Tibial nerve (tissue), 4 donors: Measurements from ENCODE around the gene SH3RF2.

Experiments used
- EP300 ChIP-seq, 2 donors: sonication (generic); formaldehyde crosslinking; IDR thresholded peaks; one replicate each; pipeline ENCODE4 v1.6.1; 2017; ENCODE audit warnings: antibody characterized with exemption in 2 of 2, mild to moderate bottlenecking in 1 of 2
- POLR2A ChIP-seq, 2 donors: fragments of 450-650 bp; IDR thresholded peaks; one replicate each; pipeline ENCODE4 v1.6.1; 2017; ENCODE audit warnings: antibody characterized with exemption in 2 of 2, mild to moderate bottlenecking in 2 of 2, moderate library complexity in 2 of 2
- TF ChIP-seq, protein P1 (sequence below), 5 experiments: fragments of 200-600 bp in 3 of 5; fragments of 450-650 bp in 2 of 5; sonication (generic) in 3 of 5; IDR thresholded peaks; one replicate each; pipeline ENCODE4 v1.5.1; 2016 to 2019; ENCODE audit warnings: antibody characterized with exemption in 5 of 5, mild to moderate bottlenecking in 3 of 5, moderate library complexity in 2 of 5

- TF ChIP-seq, protein P1, sequence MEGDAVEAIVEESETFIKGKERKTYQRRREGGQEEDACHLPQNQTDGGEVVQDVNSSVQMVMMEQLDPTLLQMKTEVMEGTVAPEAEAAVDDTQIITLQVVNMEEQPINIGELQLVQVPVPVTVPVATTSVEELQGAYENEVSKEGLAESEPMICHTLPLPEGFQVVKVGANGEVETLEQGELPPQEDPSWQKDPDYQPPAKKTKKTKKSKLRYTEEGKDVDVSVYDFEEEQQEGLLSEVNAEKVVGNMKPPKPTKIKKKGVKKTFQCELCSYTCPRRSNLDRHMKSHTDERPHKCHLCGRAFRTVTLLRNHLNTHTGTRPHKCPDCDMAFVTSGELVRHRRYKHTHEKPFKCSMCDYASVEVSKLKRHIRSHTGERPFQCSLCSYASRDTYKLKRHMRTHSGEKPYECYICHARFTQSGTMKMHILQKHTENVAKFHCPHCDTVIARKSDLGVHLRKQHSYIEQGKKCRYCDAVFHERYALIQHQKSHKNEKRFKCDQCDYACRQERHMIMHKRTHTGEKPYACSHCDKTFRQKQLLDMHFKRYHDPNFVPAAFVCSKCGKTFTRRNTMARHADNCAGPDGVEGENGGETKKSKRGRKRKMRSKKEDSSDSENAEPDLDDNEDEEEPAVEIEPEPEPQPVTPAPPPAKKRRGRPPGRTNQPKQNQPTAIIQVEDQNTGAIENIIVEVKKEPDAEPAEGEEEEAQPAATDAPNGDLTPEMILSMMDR (IDR thresholded peaks at IDR 0.05), result no peak
- no peak for TF ChIP-seq POLR2A (IDR thresholded peaks at IDR 0.05)
- TF ChIP-seq EP300 (IDR thresholded peaks at IDR 0.05), result no peak
Measured at GRCh38 chr5:145918397-145918796, 18.0 kb upstream of the SH3RF2 start.
